Testis (tissue), 2 donors: ENCODE results near the gene C12orf42.

Experiments used
- CTCF ChIP-seq, 3 experiments: fragments of 450-650 bp in 2 of 3; fragments of 200-600 bp in 1 of 3; sonication (generic) in 1 of 3; IDR thresholded peaks; one replicate each; pipeline ENCODE4 v1.5.1; 2016 to 2019; ENCODE audit warnings: antibody characterized with exemption in 3 of 3, mild to moderate bottlenecking in 2 of 3, moderate library complexity in 1 of 3
- POLR2A ChIP-seq: fragments of 450-650 bp; IDR thresholded peaks from one replicate; pipeline ENCODE4 v1.6.1; 2017; ENCODE audit warnings: antibody characterized with exemption, mild to moderate bottlenecking, moderate library complexity

GRCh38 chr12:103415681-103416080 is 80.1 kb downstream of the C12orf42 start:
- TF ChIP-seq CTCF (IDR thresholded peaks at IDR 0.05) (no peak), POLR2A (no peak)
